Ovary (tissue), 3 donors: ENCODE measurements around the gene S100A14.

Experiments
- EP300 ChIP-seq: sonication (generic); formaldehyde crosslinking; IDR thresholded peaks from one replicate; pipeline ENCODE4 v1.6.1; 2017; ENCODE audit warnings: antibody characterized with exemption
- POLR2A ChIP-seq: fragments of 450-650 bp; IDR thresholded peaks from one replicate; pipeline ENCODE4 v1.6.1; 2017; ENCODE audit warnings: antibody characterized with exemption, mild to moderate bottlenecking, moderate library complexity
- TF ChIP-seq, protein P1 (sequence below), 3 donors: fragments of 450-650 bp in 2 of 3; fragments of 200-600 bp in 1 of 3; IDR thresholded peaks; one replicate each; pipeline versions ENCODE4 v1.5.1 to v1.8.0; 2016 to 2022; ENCODE audit warnings: antibody characterized with exemption in 3 of 3, mild to moderate bottlenecking in 1 of 3
- donor health status: DM: no; HTN: no; CAD: no.

DNA sequence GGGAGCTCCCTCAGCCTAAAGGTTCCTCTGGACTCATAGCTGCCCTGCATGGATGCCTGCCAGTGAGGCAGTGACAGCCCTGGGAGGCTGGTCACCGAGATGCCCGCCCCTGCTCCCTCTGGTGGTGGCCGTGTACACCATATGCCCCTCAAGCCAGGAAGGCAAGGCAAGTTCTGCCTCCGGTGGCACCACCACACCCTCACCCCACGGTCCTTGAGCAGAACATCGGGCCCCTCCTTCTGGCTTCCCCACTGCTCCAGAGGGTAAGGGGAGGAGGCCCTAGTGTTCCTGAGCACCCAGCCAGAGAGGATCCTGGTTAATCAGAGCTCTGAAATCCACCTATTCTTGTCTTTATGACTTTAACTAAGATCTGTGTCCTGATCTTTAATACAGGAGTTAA, 1.5 kb upstream of the S100A14 start:
- TF ChIP-seq, protein P1, sequence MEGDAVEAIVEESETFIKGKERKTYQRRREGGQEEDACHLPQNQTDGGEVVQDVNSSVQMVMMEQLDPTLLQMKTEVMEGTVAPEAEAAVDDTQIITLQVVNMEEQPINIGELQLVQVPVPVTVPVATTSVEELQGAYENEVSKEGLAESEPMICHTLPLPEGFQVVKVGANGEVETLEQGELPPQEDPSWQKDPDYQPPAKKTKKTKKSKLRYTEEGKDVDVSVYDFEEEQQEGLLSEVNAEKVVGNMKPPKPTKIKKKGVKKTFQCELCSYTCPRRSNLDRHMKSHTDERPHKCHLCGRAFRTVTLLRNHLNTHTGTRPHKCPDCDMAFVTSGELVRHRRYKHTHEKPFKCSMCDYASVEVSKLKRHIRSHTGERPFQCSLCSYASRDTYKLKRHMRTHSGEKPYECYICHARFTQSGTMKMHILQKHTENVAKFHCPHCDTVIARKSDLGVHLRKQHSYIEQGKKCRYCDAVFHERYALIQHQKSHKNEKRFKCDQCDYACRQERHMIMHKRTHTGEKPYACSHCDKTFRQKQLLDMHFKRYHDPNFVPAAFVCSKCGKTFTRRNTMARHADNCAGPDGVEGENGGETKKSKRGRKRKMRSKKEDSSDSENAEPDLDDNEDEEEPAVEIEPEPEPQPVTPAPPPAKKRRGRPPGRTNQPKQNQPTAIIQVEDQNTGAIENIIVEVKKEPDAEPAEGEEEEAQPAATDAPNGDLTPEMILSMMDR (IDR thresholded peaks at IDR 0.05) = peak in 1 of 3 donors; percentile 60
- TF ChIP-seq POLR2A = no peak
- TF ChIP-seq EP300 = no peak
